Midbrain (tissue), 1 donor: ENCODE measurements around the gene THYN1.
"Not testable (repeated sequence)": the region's sequence is repeated elsewhere in the genome, so short reads cannot be mapped to it uniquely, and the experiment has no call there.

Source experiments
- DNase-seq: peaks from one replicate; lab custom pipeline; 2025; lab: John Stamatoyannopoulos, UW

Gene THYN1

DNA sequence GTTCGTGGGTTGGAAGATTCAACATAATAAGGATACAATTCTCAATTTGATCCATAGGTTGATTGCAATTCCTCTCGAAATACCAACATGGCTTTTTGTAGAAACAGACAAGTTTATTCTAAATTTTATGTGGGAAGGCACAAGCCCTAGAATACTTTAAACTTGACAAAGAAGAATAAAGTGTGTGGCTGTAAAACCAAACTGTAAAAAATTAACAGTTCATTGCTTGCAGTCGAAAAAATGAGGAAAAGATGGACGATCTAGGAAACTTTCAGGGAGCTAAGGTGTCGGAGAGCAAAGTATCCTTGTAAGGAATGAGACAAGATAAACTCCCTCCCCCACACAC, 22.0 kb upstream of the THYN1 start:
- no peak for DNase-seq

DNA sequence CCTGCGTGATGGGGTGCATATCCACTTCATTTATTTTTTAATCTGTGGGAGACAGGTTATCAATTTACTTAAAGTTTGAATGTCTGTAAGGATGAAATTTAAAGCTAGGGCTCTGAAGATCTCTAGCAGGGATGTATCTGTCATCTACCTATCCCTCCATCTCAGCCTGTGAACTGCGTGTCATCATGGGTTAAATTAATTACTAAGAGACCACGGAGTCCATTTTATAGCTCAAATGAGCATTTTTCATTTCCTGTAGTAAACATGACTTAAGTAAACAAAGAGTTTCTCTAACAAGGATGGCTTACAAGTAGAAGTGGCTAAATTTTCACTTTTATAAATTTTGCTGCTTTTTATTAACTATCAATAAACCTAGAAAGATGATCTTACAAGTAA, 20.2 kb upstream of the THYN1 start:
- no peak for DNase-seq

DNA sequence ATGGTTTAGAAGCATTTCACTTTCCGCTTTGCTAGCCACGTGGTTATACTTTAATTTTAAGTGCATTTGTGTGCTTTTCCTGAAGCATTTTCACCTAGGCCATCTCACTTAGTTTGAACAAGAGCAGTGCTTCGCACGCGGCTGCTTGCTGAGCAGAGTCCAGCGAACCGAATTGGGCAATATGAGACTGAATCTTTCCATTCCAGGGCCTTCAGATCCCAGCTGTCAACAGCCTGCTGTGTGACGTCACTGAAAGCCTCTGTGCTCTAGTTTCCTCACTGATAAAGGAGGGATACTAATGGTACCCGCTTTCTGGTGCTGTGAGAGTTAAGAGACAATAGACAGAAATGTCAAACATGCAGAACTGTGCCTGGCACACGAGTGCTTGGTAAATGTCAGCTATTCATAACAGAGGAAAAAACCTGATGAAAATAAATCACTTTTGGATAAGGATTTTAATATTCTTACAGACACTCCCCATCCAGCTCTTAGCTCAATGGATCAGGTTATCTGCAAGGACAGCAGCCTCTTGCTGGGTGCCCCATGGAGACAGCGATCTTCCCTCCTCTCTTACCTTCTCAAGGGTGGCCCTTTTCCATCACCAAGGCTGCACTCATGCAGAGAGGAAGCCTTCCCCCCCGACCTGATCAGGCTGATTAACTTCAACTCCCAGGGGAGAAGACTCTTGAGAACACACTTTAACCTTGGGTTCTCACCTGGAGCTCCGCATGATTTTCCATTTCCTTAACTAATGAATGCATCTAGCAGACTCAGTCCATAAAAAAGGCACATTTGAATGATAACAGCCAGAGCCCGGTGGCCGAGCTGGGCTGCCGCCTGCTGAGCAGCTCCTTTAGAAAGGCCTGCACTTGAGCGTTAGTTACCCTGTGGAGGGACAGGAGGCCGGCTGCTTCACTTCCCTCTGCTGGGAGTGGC, 19.5 kb upstream of the THYN1 start:
- no peak for DNase-seq

DNA sequence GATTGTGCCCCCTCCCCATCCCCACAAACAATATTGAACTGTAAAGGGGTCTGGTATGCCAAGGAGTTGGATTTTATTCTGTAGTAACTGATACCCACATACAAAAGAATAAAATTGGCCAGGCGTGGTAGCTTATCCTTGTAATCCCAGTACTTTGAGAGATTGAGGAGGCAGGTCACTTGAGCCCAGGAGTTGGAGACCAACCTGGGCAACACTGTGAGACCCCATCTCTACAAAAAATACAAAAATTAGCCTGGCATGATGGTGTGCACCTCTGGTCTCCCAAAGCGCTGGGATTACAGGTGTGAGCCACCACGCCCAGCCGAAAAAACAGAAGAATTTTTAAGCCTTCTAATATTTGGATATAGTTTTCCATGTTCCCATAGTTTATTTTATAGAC, 18.8 kb upstream of the THYN1 start:
- no peak for DNase-seq

DNA sequence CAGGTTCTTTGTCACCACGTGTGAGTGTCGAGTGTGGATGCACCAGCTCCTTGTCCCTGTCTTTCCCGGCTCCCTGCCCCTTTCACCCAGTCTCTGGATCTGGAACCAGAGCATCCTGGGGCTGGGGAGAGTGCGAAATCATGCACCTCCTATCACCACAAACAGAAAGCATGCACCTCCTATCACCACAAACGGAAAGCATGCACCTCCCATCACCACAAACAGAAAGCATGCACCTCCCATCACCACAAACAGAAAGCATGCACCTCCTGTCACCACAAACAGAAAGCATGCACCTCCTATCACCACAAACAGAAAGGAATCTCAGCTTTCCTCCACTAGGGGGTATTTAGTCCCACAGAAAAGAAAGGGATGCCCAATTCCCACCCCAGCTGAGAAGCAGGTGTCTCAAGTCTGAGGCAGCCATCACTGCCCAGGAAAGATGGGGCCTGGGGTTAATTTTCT, 17.1 kb upstream of the THYN1 start:
- DNase-seq, result no peak

- no peak for DNase-seq
Measured at GRCh38 chr11:134267966-134268365, 14.8 kb upstream of the THYN1 start.

- no peak for DNase-seq
Measured at GRCh38 chr11:134267461-134267860, 14.3 kb upstream of the THYN1 start.

DNA sequence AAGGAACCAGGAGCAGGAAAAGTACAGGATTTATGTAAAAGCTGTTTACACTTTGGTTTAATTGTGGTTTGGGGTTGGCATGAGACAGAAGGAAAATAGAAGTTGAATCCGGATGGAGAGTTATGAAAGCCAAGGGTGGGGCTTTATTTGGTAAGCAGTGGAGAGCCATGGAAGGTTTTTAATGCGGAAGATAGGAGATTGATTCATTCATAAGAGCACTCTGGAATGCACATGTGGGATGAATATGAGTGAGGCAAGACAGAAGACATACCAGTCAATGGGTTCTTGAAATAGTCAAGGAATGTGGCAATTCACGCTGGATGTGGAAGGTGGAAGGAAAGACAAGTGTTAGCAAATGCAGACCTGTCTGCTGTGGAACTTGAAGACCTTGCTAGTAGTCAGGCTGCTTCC, 13.7 kb upstream of the THYN1 start:
- DNase-seq, result no peak

GRCh38 chr11:134266440-134266839, 13.3 kb upstream of the THYN1 start:
- DNase-seq, result no peak

DNA sequence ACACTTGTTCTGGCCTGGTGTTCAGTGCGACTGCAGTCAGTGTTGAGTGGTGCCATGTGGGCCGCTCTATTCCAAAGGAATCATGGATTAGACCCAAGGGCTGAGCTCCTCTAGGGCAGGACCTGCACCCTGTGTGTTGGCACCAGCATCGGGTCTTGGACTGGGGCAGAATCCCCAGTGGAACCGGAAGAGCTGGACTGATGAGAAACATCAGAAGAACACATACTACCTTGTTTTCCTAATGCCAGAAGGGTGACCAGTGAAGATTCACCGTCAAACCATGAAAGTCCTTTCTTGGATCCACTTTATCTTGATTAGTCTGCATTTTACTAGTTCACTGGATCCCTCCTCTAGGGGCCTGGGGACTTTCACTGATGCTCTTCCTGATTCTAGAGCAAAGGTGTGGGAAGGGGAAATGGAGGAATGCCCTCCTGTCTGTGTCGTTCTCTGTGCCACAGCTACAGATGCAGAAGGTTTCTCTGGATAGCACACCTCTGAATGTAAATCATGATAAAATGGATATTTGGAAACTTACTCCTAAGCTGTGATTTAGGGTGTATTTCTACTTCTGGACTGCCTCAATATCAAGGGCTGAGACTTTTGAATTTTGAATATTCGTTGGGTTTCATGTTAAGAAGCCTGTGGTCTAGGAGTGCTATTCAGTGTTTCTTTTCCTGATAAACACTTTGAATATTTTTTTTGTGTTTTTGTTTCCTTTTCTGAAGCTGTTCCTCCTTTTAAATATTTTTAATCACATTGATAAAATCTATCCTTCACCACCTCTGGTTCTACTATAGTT, 12.0 kb upstream of the THYN1 start:
- no peak for DNase-seq

- no peak for DNase-seq
Measured at GRCh38 chr11:134261626-134262488, 8.7 kb upstream of the THYN1 start.

DNA sequence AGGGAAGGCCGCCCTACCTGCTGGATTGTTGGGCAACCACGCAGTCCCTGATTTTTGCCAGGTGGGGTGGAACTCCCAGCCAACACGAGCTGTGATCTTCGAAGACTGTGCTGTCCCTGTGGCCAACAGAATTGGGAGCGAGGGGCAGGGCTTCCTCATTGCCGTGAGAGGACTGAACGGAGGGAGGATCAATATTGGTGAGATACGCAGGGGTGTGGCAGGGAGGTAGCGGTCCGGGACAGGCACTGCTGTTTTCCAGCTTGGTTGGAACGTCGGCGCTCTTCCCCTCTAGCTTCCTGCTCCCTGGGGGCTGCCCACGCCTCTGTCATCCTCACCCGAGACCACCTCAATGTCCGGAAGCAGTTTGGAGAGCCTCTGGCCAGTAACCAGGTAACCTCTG, 7.8 kb upstream of the THYN1 start:
- DNase-seq, result no peak

DNA sequence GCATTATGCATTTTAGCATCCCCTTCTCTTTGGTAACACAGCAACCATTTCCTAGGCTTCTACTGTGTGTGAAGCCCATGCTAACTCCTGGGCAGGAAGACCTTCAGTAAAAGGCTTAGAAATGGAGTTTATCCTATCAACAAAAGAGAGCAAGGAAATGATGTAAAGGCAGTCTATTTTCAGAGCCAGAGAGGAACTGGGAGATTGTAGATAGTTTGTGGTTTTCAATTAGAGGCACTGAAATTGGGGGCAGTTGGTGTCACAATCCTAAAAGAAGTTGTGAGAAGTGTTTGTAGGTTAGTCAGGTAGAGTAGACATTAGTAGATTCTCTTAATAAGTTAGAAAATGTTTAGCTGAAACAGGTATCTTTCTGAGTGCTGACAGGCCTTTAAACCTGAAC, 7.4 kb upstream of the THYN1 start:
- DNase-seq, result no peak

DNA sequence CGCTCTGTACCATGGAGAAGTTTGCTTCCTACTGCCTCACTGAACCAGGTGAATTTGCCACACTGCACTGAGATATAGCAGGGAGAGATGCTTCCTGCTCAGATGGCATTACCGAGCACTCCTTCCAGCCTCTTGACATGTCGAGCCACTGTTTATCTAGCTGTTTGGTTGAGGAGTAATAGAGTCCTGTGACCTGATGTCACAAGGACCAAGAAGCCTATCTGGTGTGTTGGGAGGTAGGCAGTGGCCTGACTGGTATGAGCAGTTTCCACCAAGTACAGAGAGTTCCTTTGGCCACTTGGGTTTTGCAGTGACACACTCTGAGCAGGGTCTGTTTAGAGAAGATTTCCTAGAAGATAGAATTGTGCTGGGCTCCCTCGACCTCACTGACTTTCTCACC, 5.4 kb upstream of the THYN1 start:
- DNase-seq, result no peak

DNA sequence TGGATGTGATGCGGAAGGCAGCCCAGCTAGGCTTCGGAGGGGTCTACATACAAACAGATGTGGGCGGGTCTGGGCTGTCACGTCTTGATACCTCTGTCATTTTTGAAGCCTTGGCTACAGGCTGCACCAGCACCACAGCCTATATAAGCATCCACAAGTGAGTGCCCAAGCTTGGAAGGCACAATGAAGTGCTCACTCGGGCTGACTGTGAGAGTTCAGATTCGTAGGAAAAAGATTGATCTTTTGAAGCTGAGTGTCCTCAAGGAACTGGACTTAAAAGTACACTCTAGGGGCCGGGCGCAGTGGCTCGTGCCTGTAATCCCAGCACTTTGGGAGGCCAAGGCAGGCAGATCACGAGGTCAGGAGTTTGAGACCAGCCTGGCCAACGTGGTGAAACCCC, 3.9 kb upstream of the THYN1 start:
- DNase-seq, result no peak

- DNase-seq, result not testable (repeated sequence)
Measured at GRCh38 chr11:134255184-134255561, 2.0 kb upstream of the THYN1 start.

DNA sequence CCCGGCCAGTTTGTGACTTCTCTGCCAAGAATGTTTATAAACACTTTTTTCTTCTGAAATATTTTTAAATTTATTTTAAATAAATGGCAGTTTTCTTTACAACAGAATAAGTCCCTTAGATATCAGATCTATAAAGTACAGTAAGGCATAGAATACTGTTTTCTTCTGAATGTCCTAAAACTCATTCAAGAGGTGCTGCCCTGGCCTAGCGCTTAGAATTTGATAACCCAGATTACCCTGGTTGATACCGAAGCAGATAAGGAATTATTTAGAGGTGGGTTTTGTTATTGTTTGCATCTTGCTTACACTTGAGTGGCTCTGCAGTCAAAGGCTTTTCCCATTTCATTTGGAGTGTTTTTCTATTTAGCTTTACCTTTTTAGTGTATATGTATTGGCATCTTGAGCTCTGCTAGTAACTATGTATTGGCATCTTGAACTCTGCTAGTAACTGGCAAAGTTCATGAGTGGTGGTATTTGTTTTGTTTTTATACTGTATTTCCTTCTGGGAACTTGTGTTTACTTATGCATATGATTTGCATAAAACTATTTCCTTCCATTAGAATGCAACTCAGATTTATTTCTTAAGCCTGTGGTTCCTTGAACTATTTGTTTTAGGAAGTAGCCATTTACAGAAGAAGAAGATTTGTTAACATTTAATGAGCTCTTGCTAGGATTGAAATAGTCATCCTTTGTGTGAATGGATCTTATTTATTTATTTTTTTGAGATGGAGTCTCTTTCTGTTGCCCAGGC, 1.5 kb upstream of the THYN1 start:
- no peak for DNase-seq

DNA sequence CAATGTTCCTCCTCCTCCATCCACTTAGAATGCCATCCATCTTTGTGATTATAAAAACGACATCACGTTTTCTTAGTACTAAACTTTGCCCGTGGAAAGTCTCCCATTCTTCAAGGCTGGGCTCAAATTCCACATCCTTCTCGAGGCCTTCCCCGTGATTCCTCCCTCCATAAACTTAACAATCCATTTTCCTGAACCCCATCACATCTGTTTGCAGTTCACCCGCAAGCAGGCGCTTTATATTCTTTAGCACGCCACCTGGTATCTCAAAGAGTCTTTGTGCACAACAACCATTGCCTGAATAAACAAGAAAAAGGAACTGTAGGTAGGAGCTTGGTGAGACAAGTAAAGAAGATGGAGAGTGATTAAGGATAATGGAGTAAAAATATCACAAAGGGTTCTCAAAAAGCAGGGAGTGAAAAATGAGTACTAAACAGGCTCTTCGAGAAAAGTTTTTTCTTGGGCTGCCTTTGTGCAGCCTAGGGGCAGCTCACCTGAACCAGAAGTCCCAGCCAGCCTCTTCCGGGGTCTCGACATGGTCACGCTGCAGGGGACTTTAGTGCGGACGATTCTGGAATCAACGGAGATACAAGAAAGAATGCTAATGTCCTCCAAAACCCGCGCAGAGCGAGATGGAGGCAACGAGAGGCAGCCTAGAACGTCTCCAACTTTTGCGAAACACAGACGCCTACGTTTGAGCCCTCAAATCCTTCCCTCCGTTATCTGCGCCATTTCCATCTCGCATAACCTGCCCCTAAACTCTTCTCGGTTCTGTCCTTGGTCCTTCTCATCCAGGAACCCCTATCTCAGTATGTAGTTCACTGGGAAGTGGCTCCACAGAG, 585 bp downstream of the THYN1 start:
- DNase-seq, result no peak

- no peak for DNase-seq
Measured at GRCh38 chr11:134250675-134251074, 2.5 kb downstream of the THYN1 start.

DNA sequence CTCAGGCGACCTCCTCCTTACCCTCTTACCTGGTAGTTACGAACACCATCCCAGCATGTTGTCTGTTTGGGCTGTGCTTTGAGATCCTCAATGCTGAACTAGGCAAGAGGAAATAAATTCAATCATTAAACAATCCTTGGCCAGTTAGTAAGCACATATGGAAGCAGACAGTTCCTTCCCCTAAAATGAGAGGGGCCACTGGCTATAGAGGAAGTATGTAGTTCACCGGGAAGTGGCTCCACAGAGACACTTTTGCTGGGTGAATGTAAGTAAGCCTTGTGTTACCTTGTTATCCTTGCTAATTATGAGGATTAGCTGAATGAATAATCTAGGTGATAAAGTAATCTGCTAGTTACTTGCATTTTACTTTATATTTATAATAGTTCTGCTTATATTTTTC, 2.9 kb downstream of the THYN1 start:
- DNase-seq, result no peak
